ENCODE data around the gene CDC40. TPM values are rescaled to one million over a fixed set of nuclear protein-coding genes. Genes with fewer than 3 reads are reported as not detected.

The CDC40 gene
- total and polyA plus RNA-seq, 10 of the 15 experiments (the other 5 are each of a cell fraction or from before 2014, with no cell fraction given), result 20.1 to 35.5 (median 26.1) TPM

GRCh38 chr6:110179406-110180227 lies 610 bp upstream of the CDC40 start, which contains the start of gene WASF1 (continued):
- TF ChIP-seq MLLT1 (IDR thresholded peaks at IDR 0.05), result no peak
- TF ChIP-seq SREBF1 (IDR thresholded peaks at IDR 0.05; ENCODE audit: low read length), result peak; percentile 74
- TF ChIP-seq SUZ12 (IDR thresholded peaks at IDR 0.05; ENCODE audit: unreplicated experiment), result no peak
- TF ChIP-seq ESRRA (IDR thresholded peaks at IDR 0.05; ENCODE audit: low read length), result no peak
- TF ChIP-seq TCF7 (IDR thresholded peaks at IDR 0.05; ENCODE audit: borderline replicate concordance), result no peak
- no peak for TF ChIP-seq IKZF2 (IDR thresholded peaks at IDR 0.05)
- TF ChIP-seq CHD2 (IDR thresholded peaks at IDR 0.05; ENCODE audit: borderline replicate concordance, low read depth, low read length), result peak; percentile 87
- no peak for TF ChIP-seq BCL3 (IDR thresholded peaks at IDR 0.05; ENCODE audit: borderline replicate concordance, insufficient read depth, low read depth, low read length, poor library complexity, severe bottlenecking)
- no peak for TF ChIP-seq NFIC (IDR thresholded peaks at IDR 0.05; ENCODE audit: low read depth, low read length)
- no peak for TF ChIP-seq BCL11A (IDR thresholded peaks at IDR 0.05; ENCODE audit: low read depth, low read length)
- TF ChIP-seq ATF2 (IDR thresholded peaks at IDR 0.05; ENCODE audit: low read length), result no peak
- TF ChIP-seq TARDBP (IDR thresholded peaks at IDR 0.05; ENCODE audit: borderline replicate concordance), result peak; percentile 89; the same call in 1 of the 2 replicates
- no peak for TF ChIP-seq ZBTB11 (CRISPR knock-in tag; IDR thresholded peaks at IDR 0.05)
- TF ChIP-seq BRCA1 (IDR thresholded peaks at IDR 0.05; ENCODE audit: low read depth, low read length), result no peak
- TF ChIP-seq PKNOX1 (IDR thresholded peaks at IDR 0.05), result no peak
- no peak for TF ChIP-seq SREBF2 (IDR thresholded peaks at IDR 0.05; ENCODE audit: low read length)
- no peak for TF ChIP-seq SMARCA5 (IDR thresholded peaks at IDR 0.05)
- TF ChIP-seq NR2C1 (IDR thresholded peaks at IDR 0.05), result peak; percentile 56; the same call in 1 of the 2 replicates
- TF ChIP-seq CBX5 (IDR thresholded peaks at IDR 0.05; ENCODE audit: low read depth), result no peak
- no peak for TF ChIP-seq KLF5 (IDR thresholded peaks at IDR 0.05; ENCODE audit: partially characterized antibody)
- no peak for TF ChIP-seq MTA2 (IDR thresholded peaks at IDR 0.05; ENCODE audit: low read depth)
- TF ChIP-seq PAX8 (IDR thresholded peaks at IDR 0.05), result no peak
- peak; percentile 37; the same call in 1 of the 2 replicates for TF ChIP-seq RUNX3 (IDR thresholded peaks at IDR 0.05; ENCODE audit: low read length)
- no peak for TF ChIP-seq ZNF217 (IDR thresholded peaks at IDR 0.05)
